Heart right ventricle (tissue), 16 donors: ENCODE results near the gene PGF. TPM values are rescaled to one million over a fixed set of nuclear protein-coding genes. Genes with fewer than 3 reads are reported as not detected.

Source experiments
- ATAC-seq, 8 donors: fragments of 200-7000 bp; cut with Tn5 transposase; one replicate each; pipeline ENCODE4 v1.9.1; 2020; ENCODE audit warnings: mild to moderate bottlenecking in 8 of 8, moderate library complexity in 8 of 8, moderate number of reproducible peaks in 1 of 8
- DNase-seq, 2 donors: peaks; one replicate each; pipeline ENCODE4 v3.0.0-alpha.2; 2020
- H3K27ac ChIP-seq, 10 donors: fragments of 200-600 bp; sonication (generic) in 2 of 10; one replicate each; pipeline versions ENCODE4 v1.5.0 to v1.8.0; 2020 to 2022; ENCODE audit warnings: mild to moderate bottlenecking in 3 of 10
- H3K27me3 ChIP-seq, 7 donors: fragments of 200-600 bp; one replicate each; pipeline ENCODE4 v1.8.0; 2021 to 2022; ENCODE audit warnings: mild to moderate bottlenecking in 2 of 7
- H3K36me3 ChIP-seq, 9 donors: fragments of 200-600 bp; sonication (generic) in 1 of 9; one replicate each; pipeline versions ENCODE4 v1.5.0 to v1.8.0; 2020 to 2022; ENCODE audit warnings: mild to moderate bottlenecking in 2 of 9
- H3K4me1 ChIP-seq, 9 donors: fragments of 200-600 bp; sonication (generic) in 1 of 9; one replicate each; pipeline versions ENCODE4 v1.5.0 to v1.8.0; 2020 to 2022; ENCODE audit warnings: mild to moderate bottlenecking in 4 of 9
- H3K4me3 ChIP-seq, 10 donors: fragments of 200-600 bp; sonication (generic) in 2 of 10; one replicate each; pipeline versions ENCODE4 v1.5.0 to v1.8.0; 2020 to 2022; ENCODE audit warnings: mild to moderate bottlenecking in 7 of 10, moderate library complexity in 2 of 10
- H3K9me3 ChIP-seq, 11 donors: fragments of 200-600 bp in 10 of 11; sonication (generic) in 2 of 11; one replicate each; pipeline versions ENCODE4 v1.5.0 to v1.8.0; 2013 to 2022; ENCODE audit warnings: mild to moderate bottlenecking in 2 of 11, control low read depth in 1 of 11, moderate library complexity in 1 of 11
- WGBS, 2 donors: extraction: QIAGEN DNeasy Blood & Tissue Kit; methylation state at CpG; one replicate each; pipeline ENCODE4 v1.1.7; 2013; ENCODE audit warnings: inconsistent platforms in 1 of 2; 5-methylcytosine and 5-hydroxymethylcytosine counted together
- intact Hi-C, 10 donors: fragments of 100-400 bp; cut with DNase I; formaldehyde crosslinking; loops; one replicate each; pipeline versions ENCODE4 v1.11.1 to v1.14.2; 2022
- polyA plus RNA-seq, 2 donors: library from polyadenylated mRNA; stranded (reverse); fragments of 200-250 nt; gene quantifications; one replicate each; pipeline ENCODE4 v1.2.3, GENCODE V29; 2013
- total RNA-seq, 10 donors: library from RNA; stranded (reverse); fragmentation: NEBNext Ultra II Directional in 3 of 10; extraction: Animal tissue kit (Norgen Biotek cat#: 25700) in 3 of 10; gene quantifications; one replicate each; pipeline versions ENCODE4 v1.2.1 to v1.2.4, GENCODE V29; 2021 to 2023
- TF ChIP-seq, protein P1 (sequence below), 9 donors: fragments of 200-600 bp; sonication (generic) in 2 of 9; IDR thresholded peaks; one replicate each; pipeline versions ENCODE4 v1.5.0 to v1.8.0; 2021 to 2022; ENCODE audit warnings: antibody characterized with exemption in 9 of 9, mild to moderate bottlenecking in 5 of 9, moderate library complexity in 1 of 9
- donor health status: Arrhythmogenic right ventricular cardiomyopathy.
- donor health status: ischemic (EF 13 %, LVEDD 7.1; RV severe dilation, severe dysfunction).
- donor health status: healthy with polysubstance abuse.
- donor health status: DM: no; HTN: yes; CAD: no.
- donor health status: DM: no; HTN: no; CAD: no.
- donor health status: ischemic (EF 25% LVEDD 6.9; RV normal size, moderate dysfunction).
- donor health status: ischemic (EF 25% LVEDD 5.7; RV mildly dilated, moderate dysfunction).
- donor health status: healthy.
- donor health status: DM: yes; HTN: yes; CAD: no.
- donor health status: Ischemic cardiomyopathy.
- donor health status: ischemic (EF 35%, LVEDD 5.7; RV mildly dilated, moderate dysfunction).
- donor health status: nonischemic (EF 11% LVEDD 7.7; RV severe dilation, severe dysfunction).
- donor health status: DM: yes; HTN: yes; CAD: no.
- donor health status: PGD.
- donor health status: ischemic (EF 29% LVEDD 5.4; RV normal size, mild dysfunction).
- donor health status: nonischemic (EF 23%, LVEDD 6.1; RV moderate dilation, normal function).

The PGF gene
- total and polyA plus RNA-seq, 12 donors = 2.1 to 22.5 (median 6.3) TPM

DNA sequence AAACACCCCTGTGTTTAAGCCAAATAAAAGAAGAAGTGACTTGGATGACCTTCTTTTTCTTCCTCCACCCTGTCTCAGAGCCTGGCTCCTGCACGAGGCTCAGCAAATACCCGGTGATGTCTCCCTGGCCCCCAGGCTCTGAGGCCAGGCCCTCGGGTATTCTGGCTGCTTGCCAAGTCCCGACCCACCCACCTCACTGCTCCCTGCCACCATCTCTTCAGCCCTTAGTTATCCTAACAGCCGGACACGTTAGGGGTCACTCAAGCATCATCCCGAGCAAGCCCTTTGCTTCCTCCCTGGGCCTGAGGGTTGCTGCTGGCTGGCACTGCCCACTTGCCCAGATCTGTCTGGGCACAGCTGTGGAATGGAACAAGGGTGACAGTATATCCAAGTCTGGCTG, 39.6 kb downstream of the PGF start:
- peak overlapping the region in 8 of 10 donors; percentile 73 to 90 (median 82) for H3K27ac ChIP-seq
- 52 to 57% methylated on average over 7 of the region's 7 CpGs for WGBS, 2 donors
- peaks cover 25 to 57% (median 45%) of the 10 kb centered on the region in 9 donors for H3K4me1 ChIP-seq
- DNase-seq (no peak), ATAC-seq (no peak)
- peaks cover 0 to 10% (median 0%) of the 10 kb centered on the region in 9 donors for H3K36me3 ChIP-seq
- no peaks in the 10 kb centered on the region for H3K27me3 ChIP-seq
- H3K4me3 ChIP-seq = no peak overlapping the region
- intact Hi-C loops = loop anchor here in 6 of 10 donors (2.0 to 10.0 kb wide), 5 partner anchors 31 to 389 kb away; no protein-coding TSS in a partner anchor
- no peaks in the 10 kb centered on the region for H3K9me3 ChIP-seq
- TF ChIP-seq, protein P1, sequence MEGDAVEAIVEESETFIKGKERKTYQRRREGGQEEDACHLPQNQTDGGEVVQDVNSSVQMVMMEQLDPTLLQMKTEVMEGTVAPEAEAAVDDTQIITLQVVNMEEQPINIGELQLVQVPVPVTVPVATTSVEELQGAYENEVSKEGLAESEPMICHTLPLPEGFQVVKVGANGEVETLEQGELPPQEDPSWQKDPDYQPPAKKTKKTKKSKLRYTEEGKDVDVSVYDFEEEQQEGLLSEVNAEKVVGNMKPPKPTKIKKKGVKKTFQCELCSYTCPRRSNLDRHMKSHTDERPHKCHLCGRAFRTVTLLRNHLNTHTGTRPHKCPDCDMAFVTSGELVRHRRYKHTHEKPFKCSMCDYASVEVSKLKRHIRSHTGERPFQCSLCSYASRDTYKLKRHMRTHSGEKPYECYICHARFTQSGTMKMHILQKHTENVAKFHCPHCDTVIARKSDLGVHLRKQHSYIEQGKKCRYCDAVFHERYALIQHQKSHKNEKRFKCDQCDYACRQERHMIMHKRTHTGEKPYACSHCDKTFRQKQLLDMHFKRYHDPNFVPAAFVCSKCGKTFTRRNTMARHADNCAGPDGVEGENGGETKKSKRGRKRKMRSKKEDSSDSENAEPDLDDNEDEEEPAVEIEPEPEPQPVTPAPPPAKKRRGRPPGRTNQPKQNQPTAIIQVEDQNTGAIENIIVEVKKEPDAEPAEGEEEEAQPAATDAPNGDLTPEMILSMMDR (IDR thresholded peaks at IDR 0.05) = no peak

DNA sequence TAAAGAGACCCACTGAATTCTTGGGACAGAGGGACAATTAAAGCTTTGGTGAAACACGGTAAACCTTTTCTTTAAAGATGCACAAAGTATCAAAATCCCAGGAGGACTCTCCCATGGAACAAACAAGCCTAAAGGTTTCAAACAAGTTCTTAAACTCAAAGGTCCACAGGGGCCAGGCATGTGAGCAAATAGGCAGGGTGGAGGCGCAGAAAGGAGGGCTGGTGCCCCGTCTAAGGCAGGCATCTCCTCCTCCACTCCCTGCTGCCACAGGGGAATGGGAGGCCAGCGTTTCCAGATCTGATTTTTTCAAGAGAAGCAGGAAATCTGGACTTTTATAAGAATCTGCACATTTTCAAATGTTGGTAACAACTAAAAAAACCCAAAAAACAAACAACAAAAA, 40.0 kb downstream of the PGF start:
- no peaks in the 10 kb centered on the region for H3K27me3 ChIP-seq
- peak overlapping the region in 7 of 10 donors; percentile 19 to 90 (median 80) for H3K27ac ChIP-seq
- H3K36me3 ChIP-seq = peaks cover 0 to 7% (median 0%) of the 10 kb centered on the region in 9 donors
- DNase-seq = no peak
- ATAC-seq = no peak
- H3K4me3 ChIP-seq = no peak overlapping the region
- H3K9me3 ChIP-seq = no peaks in the 10 kb centered on the region
- WGBS, 2 donors = 63 to 77% methylated on average over 4 of the region's 4 CpGs
- TF ChIP-seq, protein P1 (IDR thresholded peaks at IDR 0.05) = no peak
- intact Hi-C loops = loop anchor here in 6 of 10 donors (2.0 to 10.0 kb wide), 5 partner anchors 31 to 389 kb away; no protein-coding TSS in a partner anchor
- peaks cover 25 to 59% (median 47%) of the 10 kb centered on the region in 9 donors for H3K4me1 ChIP-seq

DNA sequence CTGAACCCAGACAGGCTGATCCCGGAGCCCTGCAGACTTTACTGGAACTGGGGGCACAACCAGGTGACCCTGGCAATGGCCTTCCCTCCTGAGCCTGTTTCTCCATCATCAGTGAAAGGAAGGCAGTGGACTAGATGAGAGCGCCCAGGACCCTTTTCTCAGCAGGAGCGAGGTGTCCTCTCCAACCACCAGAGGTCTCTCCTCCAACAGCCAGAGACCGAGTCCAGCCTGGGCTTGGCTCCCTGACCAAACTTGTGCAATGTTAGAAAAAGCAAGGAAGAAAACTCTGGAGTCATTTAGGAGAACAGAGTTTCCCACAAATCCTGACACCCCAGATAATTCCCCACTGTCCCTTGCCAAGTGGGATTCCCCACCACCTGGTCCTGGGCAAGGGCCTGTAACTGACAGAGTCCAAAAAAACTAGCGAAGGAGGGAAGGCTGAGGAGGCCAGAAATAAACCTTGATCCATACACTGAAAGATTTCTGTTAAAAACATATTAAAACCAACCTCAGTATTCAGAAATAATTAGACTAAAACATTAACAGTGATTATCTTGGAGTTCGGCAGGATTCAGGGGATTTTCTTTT, 41.3 kb downstream of the PGF start:
- H3K9me3 ChIP-seq = no peaks in the 10 kb centered on the region
- WGBS, 2 donors = 39 to 48% methylated on average over 6 of the region's 6 CpGs
- ATAC-seq = peak; percentile 38 to 72 (median 64)
- intact Hi-C loops = loop anchor here in 8 of 10 donors (1.0 to 10.0 kb wide), 7 partner anchors 33 to 391 kb away; partner anchors contain the start of gene ZC2HC1C (in 1 of the 8)
- peaks cover 0 to 3% (median 0%) of the 10 kb centered on the region in 9 donors for H3K36me3 ChIP-seq
- TF ChIP-seq, protein P1 (IDR thresholded peaks at IDR 0.05) = peak; percentile 52 to 91 (median 81)
- peak overlapping the region in 8 of 10 donors; percentile 8 to 90 (median 56) for H3K27ac ChIP-seq
- no peak overlapping the region for H3K4me3 ChIP-seq
- no peaks in the 10 kb centered on the region for H3K27me3 ChIP-seq
- DNase-seq = peak; percentile 64 to 82
- H3K4me1 ChIP-seq = peaks cover 25 to 69% (median 49%) of the 10 kb centered on the region in 9 donors

DNA sequence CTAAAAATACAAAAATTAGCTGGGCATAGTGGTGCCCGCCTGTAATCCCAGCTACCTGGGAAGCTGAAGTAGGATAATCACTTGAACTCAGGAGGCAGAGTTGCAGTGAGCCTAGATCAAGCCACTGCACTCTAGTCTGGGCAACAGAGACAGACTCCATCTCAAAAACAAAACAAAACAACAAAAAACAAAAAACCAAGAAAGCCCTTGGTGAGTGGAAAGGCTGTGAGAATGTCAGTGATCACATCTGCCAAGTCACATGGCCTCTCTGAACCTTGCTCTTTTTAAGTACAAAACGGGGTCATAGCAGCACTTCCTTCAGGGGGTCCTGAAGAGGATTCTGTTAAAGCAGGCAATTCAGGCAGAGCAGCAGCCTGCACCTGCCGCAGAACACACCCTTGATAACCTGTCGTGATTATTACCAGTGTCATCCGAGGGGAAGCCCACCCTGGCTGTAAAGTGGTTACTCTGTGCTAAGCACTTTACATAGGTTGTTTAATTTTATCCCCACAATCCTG, 41.9 kb downstream of the PGF start:
- Histone ChIP-seq H3K9me3 (no peaks in the 10 kb centered on the region), H3K4me1 (peaks cover 23 to 70% (median 49%) of the 10 kb centered on the region in 9 donors), H3K27ac (peak overlapping the region in 2 of 10 donors; percentile 45 to 90), H3K27me3 (no peaks in the 10 kb centered on the region), H3K36me3 (peaks cover 0 to 2% (median 0%) of the 10 kb centered on the region in 9 donors), H3K4me3 (no peak overlapping the region)
- WGBS, 2 donors = 75 to 79% methylated on average over 5 of the region's 5 CpGs
- intact Hi-C loops = loop anchor here in 5 of 10 donors (5.0 to 10.0 kb wide), 4 partner anchors 154 to 391 kb away; partner anchors contain the start of gene ZC2HC1C (in 1 of the 5)
- ATAC-seq = no peak
- DNase-seq = no peak
- TF ChIP-seq, protein P1 (IDR thresholded peaks at IDR 0.05) = no peak
